ENCODE data around the gene EPS15.

Gene EPS15

GRCh38 chr1:51385776-51386175 lies 133.3 kb downstream of the EPS15 start:
- Mint-ChIP-seq H3K27ac (no peak overlapping the region), H3K27me3 (no peaks in the 10 kb centered on the region), H3K36me3 (ENCODE audit: low read depth) (peaks cover 71% of the 10 kb centered on the region), H3K4me3 (no peak overlapping the region), H3K9me3 (peaks cover 5% of the 10 kb centered on the region), H3K4me1 (ENCODE audit: low read depth) (no peaks in the 10 kb centered on the region)

DNA sequence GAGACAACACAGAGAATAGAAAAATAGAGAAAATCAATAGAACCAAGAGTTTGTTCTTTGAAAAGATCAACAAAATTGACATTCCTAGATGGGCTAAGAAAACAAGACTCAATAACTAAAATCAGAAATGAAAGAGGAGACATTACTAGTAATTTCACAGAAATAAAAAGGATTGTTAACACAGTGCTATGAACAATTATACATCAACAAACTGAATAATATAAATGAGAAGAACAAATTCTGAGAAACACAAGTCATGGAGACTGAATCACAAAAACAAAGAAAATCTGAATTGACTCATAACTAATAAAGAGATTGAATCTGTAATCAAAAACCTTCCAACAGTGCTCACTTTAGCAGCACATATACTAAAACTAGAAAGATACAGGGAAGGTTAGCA lies 137.1 kb downstream of the EPS15 start:
- H3K36me3 Mint-ChIP-seq (ENCODE audit: low read depth): peaks cover 85% of the 10 kb centered on the region
- no peaks in the 10 kb centered on the region for H3K4me1 Mint-ChIP-seq (ENCODE audit: low read depth)
- H3K9me3 Mint-ChIP-seq: peaks cover 5% of the 10 kb centered on the region
- no peak overlapping the region for H3K27ac Mint-ChIP-seq
- H3K27me3 Mint-ChIP-seq: no peaks in the 10 kb centered on the region
- no peak overlapping the region for H3K4me3 Mint-ChIP-seq

DNA sequence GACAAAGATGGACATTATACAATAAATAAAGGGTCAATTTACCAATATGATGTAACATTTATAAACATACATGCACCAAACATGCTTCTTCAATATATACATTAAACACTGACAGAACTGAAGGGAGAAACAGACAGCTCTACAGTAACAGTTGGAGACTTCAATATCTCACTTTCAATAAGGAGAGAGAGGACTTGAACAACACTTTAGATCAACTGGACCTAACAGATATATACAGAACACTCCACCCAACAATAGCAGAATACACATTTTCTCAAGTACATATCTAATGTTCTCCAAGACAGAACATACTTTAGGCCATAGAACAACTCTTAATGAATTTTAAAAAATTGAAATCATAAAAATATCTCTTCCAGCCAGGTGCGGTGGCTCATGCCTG lies 138.1 kb downstream of the EPS15 start:
- Mint-ChIP-seq H3K4me3 (no peak overlapping the region), H3K4me1 (ENCODE audit: low read depth) (no peaks in the 10 kb centered on the region), H3K27ac (no peak overlapping the region), H3K27me3 (no peaks in the 10 kb centered on the region), H3K9me3 (peaks cover 5% of the 10 kb centered on the region), H3K36me3 (ENCODE audit: low read depth) (peaks cover 79% of the 10 kb centered on the region)

- no peaks in the 10 kb centered on the region for H3K9me3 Mint-ChIP-seq
- H3K36me3 Mint-ChIP-seq (ENCODE audit: low read depth): peaks cover 68% of the 10 kb centered on the region
- H3K27ac Mint-ChIP-seq: no peak overlapping the region
- no peaks in the 10 kb centered on the region for H3K4me1 Mint-ChIP-seq (ENCODE audit: low read depth)
- H3K4me3 Mint-ChIP-seq: no peak overlapping the region
- no peaks in the 10 kb centered on the region for H3K27me3 Mint-ChIP-seq
Measured at GRCh38 chr1:51378871-51379270, 140.2 kb downstream of the EPS15 start.

GRCh38 chr1:51373898-51374297 lies 145.2 kb downstream of the EPS15 start:
- Mint-ChIP-seq H3K27me3 (no peaks in the 10 kb centered on the region), H3K36me3 (ENCODE audit: low read depth) (peaks cover 44% of the 10 kb centered on the region), H3K9me3 (no peaks in the 10 kb centered on the region), H3K4me1 (ENCODE audit: low read depth) (no peaks in the 10 kb centered on the region), H3K27ac (no peak overlapping the region), H3K4me3 (no peak overlapping the region)

DNA sequence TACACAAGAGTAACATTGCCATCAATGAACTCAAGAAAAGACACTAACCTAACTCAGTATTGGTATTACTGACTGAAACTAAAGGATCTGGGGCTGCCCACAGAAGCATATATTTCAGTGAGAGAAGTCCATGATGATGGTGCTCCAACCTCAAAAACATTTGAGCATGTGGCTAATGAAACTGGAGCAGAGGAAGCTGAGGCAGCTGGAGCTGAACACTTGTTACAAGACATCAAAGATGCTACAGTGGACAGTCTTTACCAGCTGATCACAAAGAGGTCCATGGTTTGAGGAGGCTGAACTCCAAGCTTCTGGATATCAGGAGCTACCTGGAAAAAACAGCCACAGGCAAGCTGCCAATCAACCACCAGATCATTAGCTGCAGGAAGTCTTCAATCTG lies 146.5 kb downstream of the EPS15 start:
- H3K9me3 Mint-ChIP-seq: no peaks in the 10 kb centered on the region
- peaks cover 34% of the 10 kb centered on the region for H3K36me3 Mint-ChIP-seq (ENCODE audit: low read depth)
- H3K4me3 Mint-ChIP-seq: no peak overlapping the region
- H3K4me1 Mint-ChIP-seq (ENCODE audit: low read depth): no peaks in the 10 kb centered on the region
- no peaks in the 10 kb centered on the region for H3K27me3 Mint-ChIP-seq
- no peak overlapping the region for H3K27ac Mint-ChIP-seq

GRCh38 chr1:51369171-51369570 lies 149.9 kb downstream of the EPS15 start:
- H3K27ac Mint-ChIP-seq: no peak overlapping the region
- no peaks in the 10 kb centered on the region for H3K27me3 Mint-ChIP-seq
- no peaks in the 10 kb centered on the region for H3K4me1 Mint-ChIP-seq (ENCODE audit: low read depth)
- no peaks in the 10 kb centered on the region for H3K9me3 Mint-ChIP-seq
- peaks cover 29% of the 10 kb centered on the region for H3K36me3 Mint-ChIP-seq (ENCODE audit: low read depth)
- H3K4me3 Mint-ChIP-seq: no peak overlapping the region

DNA sequence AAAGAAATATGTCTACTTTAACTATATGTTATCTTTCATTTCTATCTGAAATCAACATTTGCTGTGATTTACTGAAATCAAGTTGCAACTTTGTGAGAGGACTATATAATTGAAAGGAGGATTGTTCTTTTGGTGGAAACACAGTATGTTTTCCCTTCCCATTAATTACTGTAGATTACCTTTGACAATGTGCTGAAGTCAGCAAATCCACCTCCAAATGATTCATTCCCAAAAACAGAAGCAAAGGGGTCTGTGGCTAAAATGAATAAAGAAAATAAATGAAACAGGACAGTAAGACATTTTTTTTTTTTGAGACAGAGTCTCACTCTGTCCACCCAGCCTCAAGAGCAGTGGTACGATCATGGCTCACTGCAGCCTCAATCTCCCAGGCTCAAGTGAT lies 153.3 kb downstream of the EPS15 start:
- Mint-ChIP-seq H3K9me3 (no peaks in the 10 kb centered on the region), H3K27me3 (no peaks in the 10 kb centered on the region), H3K27ac (no peak overlapping the region), H3K36me3 (ENCODE audit: low read depth) (peaks cover 37% of the 10 kb centered on the region), H3K4me1 (ENCODE audit: low read depth) (no peaks in the 10 kb centered on the region), H3K4me3 (no peak overlapping the region)

GRCh38 chr1:51359879-51360278 lies 159.2 kb downstream of the EPS15 start:
- H3K36me3 Mint-ChIP-seq (ENCODE audit: low read depth): peaks cover 68% of the 10 kb centered on the region
- H3K27me3 Mint-ChIP-seq: no peaks in the 10 kb centered on the region
- H3K27ac Mint-ChIP-seq: no peak overlapping the region
- no peak overlapping the region for H3K4me3 Mint-ChIP-seq
- no peaks in the 10 kb centered on the region for H3K4me1 Mint-ChIP-seq (ENCODE audit: low read depth)
- H3K9me3 Mint-ChIP-seq: no peaks in the 10 kb centered on the region

- Mint-ChIP-seq H3K4me1 (ENCODE audit: low read depth) (no peaks in the 10 kb centered on the region), H3K9me3 (no peaks in the 10 kb centered on the region), H3K27me3 (no peaks in the 10 kb centered on the region), H3K27ac (no peak overlapping the region), H3K36me3 (ENCODE audit: low read depth) (peaks cover 41% of the 10 kb centered on the region), H3K4me3 (no peak overlapping the region)
Measured at GRCh38 chr1:51355382-51355781, 163.7 kb downstream of the EPS15 start.

GRCh38 chr1:51354416-51354815 lies 164.7 kb downstream of the EPS15 start:
- Mint-ChIP-seq H3K9me3 (no peaks in the 10 kb centered on the region), H3K36me3 (ENCODE audit: low read depth) (peaks cover 33% of the 10 kb centered on the region), H3K27me3 (no peaks in the 10 kb centered on the region)

DNA sequence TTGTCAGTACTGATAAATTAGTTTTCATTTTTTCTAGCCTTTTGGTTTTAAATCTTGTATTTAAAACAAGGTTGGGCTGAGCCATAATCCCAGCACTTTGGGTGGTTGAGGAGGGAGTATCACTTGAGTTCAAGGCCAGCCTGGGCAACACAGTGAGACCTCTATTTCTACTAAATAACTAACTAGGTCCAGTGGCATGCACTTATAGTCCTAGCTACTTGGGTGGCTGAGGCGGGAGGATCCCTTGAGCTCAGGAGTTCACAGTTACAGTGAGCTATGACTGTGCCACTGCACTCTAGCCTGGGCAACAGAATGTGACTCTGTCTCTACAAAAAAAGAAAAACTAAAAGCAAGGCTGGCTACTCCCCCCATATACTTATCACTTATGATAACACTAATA lies 167.2 kb downstream of the EPS15 start:
- peaks cover 21% of the 10 kb centered on the region for H3K36me3 Mint-ChIP-seq (ENCODE audit: low read depth)
- no peak overlapping the region for H3K27ac Mint-ChIP-seq
- no peaks in the 10 kb centered on the region for H3K4me1 Mint-ChIP-seq (ENCODE audit: low read depth)
- peaks cover 7% of the 10 kb centered on the region for H3K27me3 Mint-ChIP-seq
- H3K4me3 Mint-ChIP-seq: no peak overlapping the region
- H3K9me3 Mint-ChIP-seq: no peaks in the 10 kb centered on the region

More at GRCh38 chr1:51354416-51354815, 164.7 kb downstream of the EPS15 start:
- Mint-ChIP-seq H3K4me3 (no peak overlapping the region), H3K4me1 (ENCODE audit: low read depth) (no peaks in the 10 kb centered on the region), H3K27ac (no peak overlapping the region)

- Mint-ChIP-seq H3K9me3 (no peaks in the 10 kb centered on the region), H3K4me3 (no peak overlapping the region), H3K4me1 (ENCODE audit: low read depth) (no peaks in the 10 kb centered on the region), H3K27ac (no peak overlapping the region), H3K36me3 (ENCODE audit: low read depth) (peaks cover 1% of the 10 kb centered on the region), H3K27me3 (peaks cover 23% of the 10 kb centered on the region)
Measured at GRCh38 chr1:51349862-51350261, 169.2 kb downstream of the EPS15 start.

DNA sequence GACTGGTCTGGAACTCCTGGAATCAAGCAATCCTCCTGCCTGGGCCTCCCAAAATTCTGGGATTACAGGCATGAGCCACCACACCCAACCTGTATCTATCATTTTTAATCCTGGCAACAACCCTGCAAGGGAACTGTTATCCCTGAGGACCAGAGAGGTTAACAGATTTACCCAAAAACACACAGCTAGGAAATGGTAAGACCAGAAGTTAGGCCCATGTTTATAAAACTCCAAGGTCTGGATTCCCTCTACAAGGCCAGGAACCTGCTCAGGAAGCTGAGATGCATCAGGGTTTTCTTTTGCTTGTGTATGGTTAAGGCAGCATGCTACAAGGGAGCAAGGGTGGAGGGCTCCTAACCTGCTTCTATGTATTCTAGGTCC lies 170.9 kb downstream of the EPS15 start:
- Mint-ChIP-seq H3K36me3 (ENCODE audit: low read depth) (no peaks in the 10 kb centered on the region), H3K9me3 (no peaks in the 10 kb centered on the region), H3K4me3 (no peak overlapping the region), H3K4me1 (ENCODE audit: low read depth) (peaks cover 3% of the 10 kb centered on the region), H3K27me3 (peaks cover 35% of the 10 kb centered on the region), H3K27ac (no peak overlapping the region)

- peaks cover 3% of the 10 kb centered on the region for H3K4me1 Mint-ChIP-seq (ENCODE audit: low read depth)
- no peaks in the 10 kb centered on the region for H3K36me3 Mint-ChIP-seq (ENCODE audit: low read depth)
- peaks cover 40% of the 10 kb centered on the region for H3K27me3 Mint-ChIP-seq
- no peak overlapping the region for H3K4me3 Mint-ChIP-seq
- H3K27ac Mint-ChIP-seq: no peak overlapping the region
- no peaks in the 10 kb centered on the region for H3K9me3 Mint-ChIP-seq
Measured at GRCh38 chr1:51347398-51348146, 171.5 kb downstream of the EPS15 start.

All from stimulated activated naive CD8-positive, alpha-beta T cell treated with anti-CD3 and anti-CD28 coated beads, Interleukin-15, Interleukin-2, amounts not matched to agents 100 ng/mL and 50 ng/mL, for 24 hours (primary cell).